PC-9 (cell line): Measurements from ENCODE around the gene PDPK1. TPM values are rescaled to one million over a fixed set of nuclear protein-coding genes. Genes with fewer than 3 reads are reported as not detected.
"Not testable (repeated sequence)": the region's sequence is repeated elsewhere in the genome, so short reads cannot be mapped to it uniquely, and the experiment has no call there.

Experiments
- BruUV-seq: library from RNA; stranded (reverse); fragments of 400-500 nt; replicated peaks from 2 replicates; lab custom pipeline; 2021; lab: Mats Ljungman, UMichigan
- CTCF ChIA-PET: fragments of 300-600 bp; sonication (Branson Sonifier 250); formaldehyde crosslinking; loops from one replicate; lab custom pipeline; 2022; ENCODE audit warnings: antibody characterized with exemption; lab: Charles Lee
- POLR2A ChIA-PET: fragments of 300-600 bp; sonication (Branson Sonifier 250); formaldehyde crosslinking; loops from one replicate; lab custom pipeline; 2022; ENCODE audit warnings: antibody characterized with exemption; ENCODE audit not compliant: unreplicated experiment; lab: Charles Lee
- DNase-seq, 2 experiments: peaks; one replicate each; pipeline versions ENCODE4 v3.0.0 to v3.0.0-alpha.2; 2015 to 2022; ENCODE audit warnings: mixed read lengths in 1 of 2
- H2AFZ ChIP-seq: fragments of 200-600 bp; sonication (generic); 2 replicates; pipeline ENCODE4 v1.8.1; 2017; ENCODE audit warnings: antibody characterized with exemption
- H3F3A ChIP-seq: fragments of 200-600 bp; sonication (generic); 2 replicates; pipeline ENCODE4 v1.8.1; 2017; ENCODE audit warnings: antibody characterized with exemption, mild to moderate bottlenecking, low read depth; ENCODE audit not compliant: insufficient read depth
- H3K27ac ChIP-seq: fragments of 200-600 bp; sonication (generic); 2 replicates; pipeline ENCODE4 v1.6.1; 2016; ENCODE audit warnings: mixed run types
- H3K27me3 ChIP-seq: fragments of 200-600 bp; sonication (generic); 2 replicates; pipeline ENCODE4 v1.6.1; 2016; ENCODE audit warnings: low read depth, mixed run types; ENCODE audit not compliant: insufficient read depth
- H3K36me3 ChIP-seq: fragments of 200-600 bp; sonication (generic); 2 replicates; pipeline ENCODE4 v1.6.1; 2016; ENCODE audit warnings: low read depth, mixed run types
- H3K4me1 ChIP-seq: fragments of 200-600 bp; sonication (generic); replicated peaks from 2 replicates; pipeline ENCODE4 v1.6.1; 2016; ENCODE audit warnings: mixed run types; ENCODE audit not compliant: insufficient read depth
- H3K4me2 ChIP-seq: fragments of 200-600 bp; sonication (generic); 2 replicates; pipeline ENCODE4 v1.6.1; 2017; ENCODE audit warnings: mixed run types
- H3K4me3 ChIP-seq: fragments of 200-600 bp; sonication (generic); 2 replicates; pipeline ENCODE4 v1.6.1; 2016; ENCODE audit warnings: mixed run types
- H3K79me2 ChIP-seq: fragments of 200-600 bp; sonication (generic); 2 replicates; pipeline ENCODE4 v1.6.1; 2017; ENCODE audit warnings: low read depth, mixed run types
- H3K9me2 ChIP-seq: fragments of 200-600 bp; sonication (generic); 2 replicates; pipeline ENCODE4 v1.8.1; 2017; ENCODE audit warnings: mild to moderate bottlenecking; ENCODE audit not compliant: insufficient read depth
- H3K9me3 ChIP-seq: fragments of 200-600 bp; sonication (generic); 2 replicates; pipeline ENCODE4 v1.8.1; 2016; ENCODE audit warnings: low read depth; ENCODE audit not compliant: insufficient read depth
- H4K20me1 ChIP-seq: fragments of 200-600 bp; sonication (generic); 2 replicates; pipeline ENCODE4 v1.8.1; 2017; ENCODE audit not compliant: insufficient read depth
- EZH2 ChIP-seq: fragments of 200-600 bp; sonication (generic); IDR thresholded peaks from 2 replicates; pipeline ENCODE4 v1.8.0; 2017; ENCODE audit warnings: antibody characterized with exemption, low read depth
- intact Hi-C: fragments of 100-400 bp; cut with micrococcal nuclease; formaldehyde crosslinking; loops from one replicate; pipeline ENCODE4 v1.10.0; 2022; ENCODE audit not compliant: unreplicated experiment
- total RNA-seq: library from RNA; stranded (reverse); gene quantifications from 2 replicates; pipeline ENCODE4 v1.2.3, GENCODE V29; 2021
- TF ChIP-seq, protein P1 (sequence below): fragments of 200-600 bp; sonication (generic); conservative IDR thresholded peaks from 2 replicates; pipeline ENCODE4 v1.6.1; 2017; ENCODE audit warnings: mixed run types, antibody characterized with exemption, mild to moderate bottlenecking, moderate library complexity

Gene PDPK1
- total RNA-seq, 1 experiment from 2014 or later, result 46.8 TPM

GRCh38 chr16:2533912-2534311 lies 3.9 kb upstream of the PDPK1 start:
- H2AFZ ChIP-seq, result no peak overlapping the region
- CTCF ChIA-PET, result no interaction called here

GRCh38 chr16:2534335-2534734 lies 3.5 kb upstream of the PDPK1 start:
- H3K9me2 ChIP-seq, DNase-seq, H3K27ac ChIP-seq, H3K79me2 ChIP-seq, H3K27me3 ChIP-seq, H3K9me3 ChIP-seq, H3K4me2 ChIP-seq, H3K36me3 ChIP-seq, H4K20me1 ChIP-seq, H2AFZ ChIP-seq, intact Hi-C loops, CTCF ChIA-PET, H3K4me3 ChIP-seq, BruUV-seq: not testable (repeated sequence)
- POLR2A ChIA-PET, result interaction anchor here (0.8 kb wide), 1 partner anchor 36 kb away, joined by 8 read pairs; no protein-coding TSS in a partner anchor
- H3F3A ChIP-seq, result peaks cover 34% of the 10 kb centered on the region
- peaks cover 21% of the 10 kb centered on the region; the same call in 1 of the 2 replicates for H3K4me1 ChIP-seq

More at GRCh38 chr16:2533912-2534311, 3.9 kb upstream of the PDPK1 start:
- Histone ChIP-seq H3K4me2 (no peak overlapping the region), H3K79me2 (peaks cover 5% of the 10 kb centered on the region), H3K36me3 (no peaks in the 10 kb centered on the region), H4K20me1 (no peaks in the 10 kb centered on the region), H3K9me2 (no peaks in the 10 kb centered on the region), H3K27me3 (no peaks in the 10 kb centered on the region), H3K4me3 (no peak overlapping the region), H3K4me1 (peaks cover 18% of the 10 kb centered on the region; the same call in 1 of the 2 replicates), H3F3A (peaks cover 34% of the 10 kb centered on the region), H3K9me3 (no peaks in the 10 kb centered on the region), H3K27ac (no peak overlapping the region)
- DNase-seq, result no peak
- no TSS peak for BruUV-seq
- POLR2A ChIA-PET, result interaction anchor here (0.8 kb wide), 1 partner anchor 36 kb away, joined by 8 read pairs; no protein-coding TSS in a partner anchor
- intact Hi-C loops, result no loop called here
- TF ChIP-seq, protein P1, sequence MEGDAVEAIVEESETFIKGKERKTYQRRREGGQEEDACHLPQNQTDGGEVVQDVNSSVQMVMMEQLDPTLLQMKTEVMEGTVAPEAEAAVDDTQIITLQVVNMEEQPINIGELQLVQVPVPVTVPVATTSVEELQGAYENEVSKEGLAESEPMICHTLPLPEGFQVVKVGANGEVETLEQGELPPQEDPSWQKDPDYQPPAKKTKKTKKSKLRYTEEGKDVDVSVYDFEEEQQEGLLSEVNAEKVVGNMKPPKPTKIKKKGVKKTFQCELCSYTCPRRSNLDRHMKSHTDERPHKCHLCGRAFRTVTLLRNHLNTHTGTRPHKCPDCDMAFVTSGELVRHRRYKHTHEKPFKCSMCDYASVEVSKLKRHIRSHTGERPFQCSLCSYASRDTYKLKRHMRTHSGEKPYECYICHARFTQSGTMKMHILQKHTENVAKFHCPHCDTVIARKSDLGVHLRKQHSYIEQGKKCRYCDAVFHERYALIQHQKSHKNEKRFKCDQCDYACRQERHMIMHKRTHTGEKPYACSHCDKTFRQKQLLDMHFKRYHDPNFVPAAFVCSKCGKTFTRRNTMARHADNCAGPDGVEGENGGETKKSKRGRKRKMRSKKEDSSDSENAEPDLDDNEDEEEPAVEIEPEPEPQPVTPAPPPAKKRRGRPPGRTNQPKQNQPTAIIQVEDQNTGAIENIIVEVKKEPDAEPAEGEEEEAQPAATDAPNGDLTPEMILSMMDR, result no peak
- no peak for TF ChIP-seq EZH2

DNA sequence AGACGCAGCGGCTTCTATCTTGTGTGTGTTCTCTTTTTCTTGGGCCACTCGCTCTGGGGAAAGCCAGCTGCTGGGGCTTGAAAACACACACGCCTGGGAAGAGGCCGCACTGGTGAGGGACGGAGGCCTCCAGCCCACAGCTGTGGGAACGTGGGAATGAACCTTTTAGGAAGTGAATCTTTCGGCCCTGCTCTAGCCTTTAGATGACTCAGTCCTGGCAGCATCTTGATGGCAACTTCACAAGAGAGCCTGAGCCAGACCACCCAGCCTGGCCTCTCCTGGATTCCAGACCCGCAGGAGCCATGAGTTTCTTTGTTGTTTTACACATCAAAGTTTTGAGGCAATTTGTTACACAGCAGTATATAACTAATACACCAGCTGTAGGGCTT lies 2.2 kb upstream of the PDPK1 start:
- Histone ChIP-seq H3K9me2 (no peaks in the 10 kb centered on the region), H4K20me1 (peaks cover 6% of the 10 kb centered on the region; the same call in 1 of the 2 replicates), H3K79me2 (peaks cover 20% of the 10 kb centered on the region), H3F3A (peaks cover 31% of the 10 kb centered on the region), H3K4me3 (no peak overlapping the region), H3K27ac (no peak overlapping the region), H3K9me3 (no peaks in the 10 kb centered on the region), H3K4me2 (no peak overlapping the region), H3K36me3 (no peaks in the 10 kb centered on the region), H2AFZ (no peak overlapping the region), H3K4me1 (peaks cover 24% of the 10 kb centered on the region; the same call in 1 of the 2 replicates), H3K27me3 (no peaks in the 10 kb centered on the region)
- CTCF ChIA-PET, result interaction anchor here (0.6 kb wide), 1 partner anchor 16 kb away, joined by 5 read pairs; no protein-coding TSS in a partner anchor
- intact Hi-C loops, result no loop called here
- DNase-seq, result no peak
- TF ChIP-seq, protein P1, result no peak
- TF ChIP-seq EZH2, result no peak
- BruUV-seq, result no TSS peak
- POLR2A ChIA-PET, result no interaction called here

DNA sequence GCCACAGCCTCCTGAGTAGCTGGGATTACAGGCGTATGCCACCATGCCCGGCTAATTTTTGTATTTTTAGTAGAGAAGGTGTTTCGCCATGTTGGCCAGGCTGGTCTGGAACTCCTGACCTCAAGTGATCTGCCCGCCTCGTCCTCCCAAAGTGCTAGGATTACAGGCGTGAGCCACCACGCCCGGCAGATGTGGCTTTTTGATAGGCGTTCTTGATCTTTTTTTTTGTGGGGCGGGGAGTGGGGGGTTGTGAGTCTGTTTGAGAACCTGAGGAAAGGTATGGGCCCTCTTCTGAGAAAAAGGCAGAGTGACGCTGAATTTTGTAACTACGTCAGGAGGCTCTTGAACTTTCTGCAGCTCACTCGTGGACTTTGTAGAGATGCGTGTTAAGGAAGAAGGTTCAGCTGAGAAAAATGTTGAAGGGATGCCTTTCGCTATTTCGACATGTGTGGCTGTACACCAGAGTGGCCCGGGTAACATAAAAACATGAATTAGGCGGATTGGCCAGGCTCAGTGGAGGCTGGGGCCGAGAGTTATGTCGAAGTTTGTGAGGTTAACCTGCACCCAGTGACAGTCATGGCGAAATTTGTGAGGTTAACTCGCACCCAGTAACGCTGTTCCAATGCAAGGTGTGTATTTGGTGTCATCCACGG lies 1.5 kb downstream of the PDPK1 start:
- H2AFZ ChIP-seq, H3K27me3 ChIP-seq, H4K20me1 ChIP-seq, H3K27ac ChIP-seq, intact Hi-C loops, H3K9me3 ChIP-seq, DNase-seq, CTCF ChIA-PET, POLR2A ChIA-PET, H3K9me2 ChIP-seq, H3K36me3 ChIP-seq: not testable (repeated sequence)
- peaks cover 13% of the 10 kb centered on the region; the same call in 1 of the 2 replicates for H3K4me1 ChIP-seq
- peak overlapping the region; percentile 86 for H3K4me2 ChIP-seq
- H3K4me3 ChIP-seq, result peak overlapping the region; percentile 59; the same call in 1 of the 2 replicates
- BruUV-seq, result TSS peak; percentile 45
- H3K79me2 ChIP-seq, result peaks cover 20% of the 10 kb centered on the region
- peaks cover 20% of the 10 kb centered on the region for H3F3A ChIP-seq

DNA sequence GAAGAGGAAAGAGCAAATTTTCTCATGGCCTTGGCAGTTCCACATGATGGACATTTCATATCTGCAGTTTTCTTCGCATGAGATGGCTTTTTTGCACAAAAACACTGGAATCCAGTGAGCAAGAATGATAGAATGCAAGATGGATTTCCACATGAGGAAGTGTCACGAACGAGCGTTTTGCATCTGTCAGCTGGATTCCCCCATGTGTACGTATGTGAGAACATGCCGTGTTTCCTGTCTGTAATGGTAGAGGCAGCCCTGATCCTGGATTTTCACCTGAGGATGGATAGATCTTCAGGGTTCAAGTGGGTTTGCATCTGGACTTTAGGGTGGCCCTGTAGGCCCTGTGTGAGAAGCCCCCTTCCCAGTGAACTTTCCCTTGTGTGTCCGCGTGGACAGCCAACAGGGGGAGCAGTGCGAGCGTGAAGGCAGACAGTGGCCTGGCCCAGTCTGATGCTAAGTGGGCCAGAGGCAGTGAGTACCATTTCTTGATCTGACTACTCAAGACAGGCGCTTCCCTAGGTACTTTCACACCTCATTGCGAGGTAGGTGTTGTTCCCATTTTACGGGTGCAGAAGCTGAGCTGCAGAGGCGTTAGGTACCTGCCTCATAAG lies 2.1 kb downstream of the PDPK1 start:
- H3K36me3 ChIP-seq, BruUV-seq, DNase-seq, POLR2A ChIA-PET, H3K27ac ChIP-seq, H3K9me3 ChIP-seq, H4K20me1 ChIP-seq, H3K27me3 ChIP-seq, H3K9me2 ChIP-seq, H3K4me3 ChIP-seq, H2AFZ ChIP-seq, H3K4me2 ChIP-seq, intact Hi-C loops: not testable (repeated sequence)
- Histone ChIP-seq H3K79me2 (peaks cover 22% of the 10 kb centered on the region), H3F3A (peaks cover 16% of the 10 kb centered on the region), H3K4me1 (peaks cover 13% of the 10 kb centered on the region; the same call in 1 of the 2 replicates)
- CTCF ChIA-PET, result interaction anchor here (0.5 kb wide), 1 partner anchor 11 kb away, joined by 5 read pairs; no protein-coding TSS in a partner anchor
